Coronary artery (tissue), 2 donors: ENCODE results near the gene ANKRD11.

Source experiments
- DNase-seq: peaks from one replicate; pipeline ENCODE4 v3.0.0-alpha.2; 2017; ENCODE audit warnings: low spot score
- H3K27ac ChIP-seq, 2 donors: fragments of 200-600 bp; sonication (generic); one replicate each; pipeline ENCODE4 v1.5.1; 2016 to 2019
- H3K4me3 ChIP-seq: fragments of 200-600 bp; sonication (generic); 2 replicates; pipeline ENCODE4 v1.5.1; 2016; ENCODE audit warnings: mild to moderate bottlenecking, moderate library complexity
- TF ChIP-seq, protein P1 (sequence below): fragments of 200-600 bp; sonication (generic); IDR thresholded peaks from one replicate; pipeline ENCODE4 v1.5.1; 2019; ENCODE audit warnings: antibody characterized with exemption

ANKRD11 gene

DNA sequence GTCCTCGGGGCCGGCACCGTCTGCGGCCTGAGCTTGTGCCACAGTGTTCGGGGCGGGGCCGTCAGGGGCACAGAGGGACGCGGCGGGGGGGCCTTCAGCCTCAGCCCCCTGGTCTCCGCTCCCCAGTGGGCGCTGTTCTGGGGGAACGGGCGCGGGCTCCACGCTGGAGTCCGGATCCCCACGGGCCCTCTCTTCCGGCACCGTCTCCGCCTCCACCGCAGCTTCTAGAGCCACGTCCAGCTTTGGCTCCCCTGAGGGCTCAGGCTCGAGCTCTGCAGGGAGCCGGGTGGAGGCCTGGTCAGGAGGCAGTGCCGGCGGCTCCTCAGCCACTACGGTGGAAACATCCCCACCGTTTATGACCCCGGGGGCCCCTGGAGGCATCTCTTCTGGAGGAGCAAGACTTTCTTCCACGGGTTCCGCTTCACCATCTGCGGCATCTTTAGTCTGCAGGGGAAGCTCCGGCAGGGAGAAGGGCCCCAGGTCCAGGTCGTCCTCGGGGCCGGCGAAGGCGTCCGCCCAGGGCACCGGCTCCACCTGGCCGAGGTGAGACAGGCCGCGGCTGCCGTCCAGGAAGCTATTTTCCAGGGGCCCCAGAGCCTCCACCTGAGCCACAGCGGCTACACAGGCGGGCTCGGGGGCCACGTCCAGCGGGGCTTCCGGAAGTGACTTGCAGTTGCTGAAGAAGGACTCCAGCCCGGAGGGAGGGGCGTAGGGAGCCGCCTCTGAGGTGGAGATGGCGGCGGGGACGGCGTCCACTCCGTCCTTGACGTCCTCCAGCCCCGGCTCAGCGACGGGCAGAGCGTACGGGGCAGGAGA is 210.5 kb downstream of the ANKRD11 start:
- Histone ChIP-seq H3K27ac (no peak overlapping the region), H3K4me3 (no peak overlapping the region)
- no peak for DNase-seq
- TF ChIP-seq, protein P1, sequence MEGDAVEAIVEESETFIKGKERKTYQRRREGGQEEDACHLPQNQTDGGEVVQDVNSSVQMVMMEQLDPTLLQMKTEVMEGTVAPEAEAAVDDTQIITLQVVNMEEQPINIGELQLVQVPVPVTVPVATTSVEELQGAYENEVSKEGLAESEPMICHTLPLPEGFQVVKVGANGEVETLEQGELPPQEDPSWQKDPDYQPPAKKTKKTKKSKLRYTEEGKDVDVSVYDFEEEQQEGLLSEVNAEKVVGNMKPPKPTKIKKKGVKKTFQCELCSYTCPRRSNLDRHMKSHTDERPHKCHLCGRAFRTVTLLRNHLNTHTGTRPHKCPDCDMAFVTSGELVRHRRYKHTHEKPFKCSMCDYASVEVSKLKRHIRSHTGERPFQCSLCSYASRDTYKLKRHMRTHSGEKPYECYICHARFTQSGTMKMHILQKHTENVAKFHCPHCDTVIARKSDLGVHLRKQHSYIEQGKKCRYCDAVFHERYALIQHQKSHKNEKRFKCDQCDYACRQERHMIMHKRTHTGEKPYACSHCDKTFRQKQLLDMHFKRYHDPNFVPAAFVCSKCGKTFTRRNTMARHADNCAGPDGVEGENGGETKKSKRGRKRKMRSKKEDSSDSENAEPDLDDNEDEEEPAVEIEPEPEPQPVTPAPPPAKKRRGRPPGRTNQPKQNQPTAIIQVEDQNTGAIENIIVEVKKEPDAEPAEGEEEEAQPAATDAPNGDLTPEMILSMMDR, result no peak

DNA sequence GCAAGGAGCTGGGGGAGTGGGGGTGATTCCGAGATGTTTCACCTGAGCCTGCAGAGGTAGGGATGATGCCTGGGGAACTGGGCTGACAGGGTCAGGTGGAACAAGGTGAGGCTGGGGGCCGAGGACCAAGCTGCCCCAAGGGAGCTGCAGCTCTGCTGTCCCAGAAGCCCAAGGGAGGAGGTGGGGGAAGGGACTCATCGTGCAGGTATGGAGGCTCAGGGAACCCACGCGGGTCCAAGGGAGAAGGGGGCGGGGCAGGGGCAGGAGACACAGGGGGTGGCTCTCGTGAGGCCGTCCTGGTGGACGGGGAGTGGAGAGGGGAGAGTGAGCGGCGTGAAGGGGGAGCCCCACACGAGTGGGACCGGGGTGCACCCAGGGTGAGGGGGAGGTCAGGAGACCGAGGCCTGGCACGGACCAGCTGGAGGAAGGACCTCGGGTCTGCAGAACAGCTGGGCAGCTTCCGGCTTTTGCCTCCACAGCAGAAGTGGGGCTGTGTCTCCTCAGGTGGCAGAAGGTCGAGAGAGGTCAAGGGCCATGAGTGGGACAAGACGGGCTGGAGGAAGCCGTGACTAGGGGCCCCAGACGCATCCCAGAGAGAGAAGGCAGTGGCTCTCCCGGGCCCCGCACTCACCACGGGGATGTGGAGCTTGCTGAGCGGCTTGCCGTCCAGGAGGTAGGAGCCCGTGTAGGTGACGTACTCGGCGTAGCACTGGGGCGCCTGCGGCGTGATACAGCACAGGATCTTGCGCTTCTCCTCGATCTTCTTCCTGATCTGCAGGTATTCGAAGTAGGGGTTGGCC is 211.7 kb downstream of the ANKRD11 start:
- H3K4me3 ChIP-seq, result no peak overlapping the region
- no peak for DNase-seq
- no peak overlapping the region for H3K27ac ChIP-seq
- TF ChIP-seq, protein P1, result no peak

DNA sequence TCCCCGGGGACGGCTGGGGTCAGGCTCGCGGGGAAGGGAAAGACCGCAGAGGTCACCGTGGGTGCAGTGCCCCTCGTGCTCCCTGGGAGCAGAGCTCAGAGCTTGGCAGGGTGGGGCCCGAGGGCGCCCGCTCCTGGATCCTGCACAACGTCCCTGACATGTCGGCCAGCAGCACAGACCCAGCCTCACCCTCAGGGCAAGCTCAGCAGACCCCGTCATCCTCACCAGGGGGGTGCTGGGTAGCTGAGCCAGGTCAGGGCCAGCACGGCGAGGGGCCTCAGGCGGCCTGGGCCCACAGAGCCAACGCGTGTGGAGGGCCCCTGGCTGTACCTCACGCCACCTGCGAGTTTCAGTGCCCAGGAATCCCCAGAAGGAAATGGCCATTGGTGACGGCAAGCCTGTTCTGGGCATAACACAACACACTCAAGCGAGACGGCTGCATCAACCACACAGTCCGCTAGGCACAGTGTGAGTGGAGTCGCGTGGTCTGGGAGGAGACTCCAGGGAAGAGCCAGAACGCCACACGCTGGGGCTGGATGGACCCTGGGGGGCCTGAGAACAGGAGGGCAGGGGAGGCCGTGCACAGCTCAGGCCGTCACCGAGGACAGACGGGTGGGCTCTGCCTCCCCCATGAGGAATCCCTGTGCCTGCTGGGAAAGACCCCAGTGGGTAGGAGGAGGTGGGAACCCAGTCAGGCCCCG is 212.6 kb downstream of the ANKRD11 start:
- no peak for DNase-seq
- TF ChIP-seq, protein P1, result no peak
- H3K27ac ChIP-seq, result no peak overlapping the region
- H3K4me3 ChIP-seq, result no peak overlapping the region

DNA sequence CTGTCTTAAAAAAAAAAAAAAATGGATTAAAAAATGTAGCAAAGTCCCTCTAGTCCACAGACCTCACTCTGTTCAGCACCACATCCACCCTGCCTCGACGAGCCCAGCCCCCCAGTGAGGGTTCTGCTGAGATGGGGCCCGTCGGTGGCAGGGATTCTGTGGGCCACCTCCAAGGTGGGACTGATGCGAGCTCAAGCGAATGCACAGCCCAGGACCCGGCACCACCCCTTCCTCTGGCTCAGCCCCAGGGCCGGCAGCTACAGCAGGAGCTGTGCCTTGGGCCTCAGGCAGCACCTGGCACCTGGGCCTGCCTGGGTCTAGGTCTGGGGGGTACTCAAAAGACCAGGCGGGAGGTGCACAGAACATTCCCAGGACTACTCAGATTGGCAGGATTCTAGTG is 213.3 kb downstream of the ANKRD11 start:
- H3K27ac ChIP-seq, result no peak overlapping the region
- no peak for DNase-seq
- TF ChIP-seq, protein P1, result no peak
- H3K4me3 ChIP-seq, result no peak overlapping the region

DNA sequence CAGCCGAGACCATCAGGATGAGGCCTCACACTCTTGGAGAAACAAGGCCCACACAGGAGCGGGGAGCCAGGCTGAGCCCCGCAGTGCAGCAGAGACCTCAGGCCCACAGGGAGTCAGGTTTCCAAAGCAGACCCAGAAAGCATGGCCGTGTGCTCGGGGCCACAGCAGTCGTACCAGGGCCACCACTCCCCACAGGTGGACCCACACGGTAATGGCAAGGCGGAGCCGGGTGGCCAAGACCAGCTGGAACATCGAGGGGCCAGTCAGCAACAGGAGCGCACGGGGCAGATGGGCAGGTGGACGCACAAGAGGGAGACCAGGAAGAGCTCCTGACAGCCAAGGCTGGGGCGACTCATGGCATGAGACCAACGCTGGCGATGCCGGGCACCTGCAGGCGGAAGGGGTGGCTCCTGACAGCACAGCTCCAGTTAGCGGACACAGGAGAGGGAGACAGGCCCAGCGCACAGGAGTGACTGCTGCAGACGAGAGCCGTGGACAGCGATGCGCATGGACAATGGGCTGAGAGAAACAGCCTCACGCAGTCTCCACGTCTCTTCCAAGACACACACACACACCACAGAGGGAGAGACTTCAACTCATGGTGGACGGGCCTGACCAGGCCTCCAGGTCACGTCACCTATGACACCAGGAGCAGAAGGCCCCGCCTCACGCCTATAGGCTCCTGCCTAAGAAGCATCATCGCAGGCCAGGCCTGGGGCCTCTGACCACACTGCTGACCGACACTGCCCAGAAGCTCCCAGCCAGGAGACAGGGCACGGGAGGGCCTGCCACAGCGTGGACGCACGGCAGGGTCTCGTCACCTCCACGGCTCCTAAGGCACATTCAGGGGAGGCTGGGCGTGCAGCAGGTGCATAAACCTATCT is 214.3 kb downstream of the ANKRD11 start:
- Histone ChIP-seq H3K4me3 (no peak overlapping the region), H3K27ac (no peak overlapping the region)
- no peak for DNase-seq
- TF ChIP-seq, protein P1, result no peak

DNA sequence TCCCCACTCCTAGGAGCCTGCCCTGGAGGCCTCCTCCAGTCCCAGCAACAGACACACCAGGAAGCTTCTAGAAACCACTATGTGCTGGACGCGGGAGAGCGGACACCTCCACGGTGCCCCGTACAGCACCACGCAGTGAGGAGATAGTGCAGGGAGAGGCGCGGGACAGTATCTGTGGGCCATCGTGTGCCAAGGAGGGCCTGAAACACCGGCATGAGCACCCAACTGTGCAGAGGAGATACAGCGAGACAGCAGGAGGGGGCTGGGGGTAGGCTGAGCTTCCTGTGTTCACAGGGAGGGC is 215.1 kb downstream of the ANKRD11 start:
- DNase-seq, result no peak
- Histone ChIP-seq H3K4me3 (no peak overlapping the region), H3K27ac (no peak overlapping the region)
- TF ChIP-seq, protein P1, result no peak
